ENCODE measurements around the gene CFAP20DC. TPM values are rescaled to one million over a fixed set of nuclear protein-coding genes. Genes with fewer than 3 reads are reported as not detected.

Gene CFAP20DC
- total RNA-seq, 1 experiment from 2014 or later: 2.8 TPM

GRCh38 chr3:58888087-58888486 is 161.7 kb downstream of the CFAP20DC start:
- ChIA-PET CTCF (no interaction called here), POLR2A (no interaction called here)
- DNase-seq: no peak
- H3K9me3 Mint-ChIP-seq (ENCODE audit: unreplicated experiment): no peaks in the 10 kb centered on the region
- Histone ChIP-seq H3K9me3 (no peaks in the 10 kb centered on the region), H3K4me3 (ENCODE audit: low read depth, low read length) (no peak overlapping the region), H3K27me3 (replicated peaks; ENCODE audit: control insufficient read depth, insufficient read depth, low read length) (no peaks in the 10 kb centered on the region), H3K4me1 (no peaks in the 10 kb centered on the region), H3K36me3 (ENCODE audit: control insufficient read depth, insufficient read depth, low read length) (no peaks in the 10 kb centered on the region; the same call in 1 of the 2 replicates)
- no peak for TF ChIP-seq CTCF (IDR thresholded peaks at IDR 0.05; ENCODE audit: insufficient read depth in 1 of 2, low read depth in 1 of 2, low read length in 1 of 2, severe bottlenecking in 1 of 2, unreplicated experiment in 1 of 2)
- no peaks in the 10 kb centered on the region for H3K36me3 Mint-ChIP-seq (ENCODE audit: insufficient read depth, unreplicated experiment)
- no peak overlapping the region for H3K4me3 Mint-ChIP-seq (ENCODE audit: unreplicated experiment)
- H3K27me3 Mint-ChIP-seq (ENCODE audit: insufficient read depth, unreplicated experiment): peaks cover 2% of the 10 kb centered on the region
- no peak overlapping the region for H3K27ac Mint-ChIP-seq (ENCODE audit: unreplicated experiment)
- no TSS peak for BruUV-seq (replicated peaks)
- no peaks in the 10 kb centered on the region for H3K4me1 Mint-ChIP-seq (ENCODE audit: low read depth, unreplicated experiment)
- intact Hi-C loops (cut with micrococcal nuclease; ENCODE audit: unreplicated experiment): no loop called here

DNA sequence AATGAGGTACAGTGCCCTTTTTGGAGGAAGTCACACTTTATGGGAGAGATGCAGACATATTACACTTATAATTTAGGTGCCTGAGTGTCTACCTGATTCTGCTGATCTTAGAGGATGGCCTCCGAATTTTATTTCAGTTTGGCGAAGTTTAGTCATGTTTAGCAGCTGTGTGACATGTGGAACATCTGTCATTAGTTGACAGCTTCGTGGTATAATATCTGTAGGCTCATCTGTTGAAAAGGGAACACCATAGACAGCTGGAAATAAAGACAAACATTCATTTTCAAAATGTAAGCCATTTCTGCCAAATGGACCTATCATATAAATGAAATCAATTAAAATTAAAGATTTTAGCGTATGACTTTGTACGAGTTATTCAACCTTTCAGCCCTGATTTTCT is 165.4 kb downstream of the CFAP20DC start:
- H3K27ac Mint-ChIP-seq (ENCODE audit: unreplicated experiment): no peak overlapping the region
- ChIA-PET POLR2A (no interaction called here), CTCF (no interaction called here)
- H3K27me3 Mint-ChIP-seq (ENCODE audit: insufficient read depth, unreplicated experiment): peaks cover 5% of the 10 kb centered on the region
- Histone ChIP-seq H3K27me3 (replicated peaks; ENCODE audit: control insufficient read depth, insufficient read depth, low read length) (no peaks in the 10 kb centered on the region), H3K36me3 (ENCODE audit: control insufficient read depth, insufficient read depth, low read length) (no peaks in the 10 kb centered on the region; the same call in 1 of the 2 replicates), H3K4me3 (ENCODE audit: low read depth, low read length) (no peak overlapping the region), H3K4me1 (no peaks in the 10 kb centered on the region), H3K9me3 (no peaks in the 10 kb centered on the region)
- H3K9me3 Mint-ChIP-seq (ENCODE audit: unreplicated experiment): no peaks in the 10 kb centered on the region
- no peaks in the 10 kb centered on the region for H3K4me1 Mint-ChIP-seq (ENCODE audit: low read depth, unreplicated experiment)
- H3K4me3 Mint-ChIP-seq (ENCODE audit: unreplicated experiment): no peak overlapping the region
- no peak for TF ChIP-seq CTCF (IDR thresholded peaks at IDR 0.05; ENCODE audit: insufficient read depth in 1 of 2, low read depth in 1 of 2, low read length in 1 of 2, severe bottlenecking in 1 of 2, unreplicated experiment in 1 of 2)
- no TSS peak for BruUV-seq (replicated peaks)
- H3K36me3 Mint-ChIP-seq (ENCODE audit: insufficient read depth, unreplicated experiment): no peaks in the 10 kb centered on the region
- intact Hi-C loops (cut with micrococcal nuclease; ENCODE audit: unreplicated experiment): no loop called here
- no peak for DNase-seq

DNA sequence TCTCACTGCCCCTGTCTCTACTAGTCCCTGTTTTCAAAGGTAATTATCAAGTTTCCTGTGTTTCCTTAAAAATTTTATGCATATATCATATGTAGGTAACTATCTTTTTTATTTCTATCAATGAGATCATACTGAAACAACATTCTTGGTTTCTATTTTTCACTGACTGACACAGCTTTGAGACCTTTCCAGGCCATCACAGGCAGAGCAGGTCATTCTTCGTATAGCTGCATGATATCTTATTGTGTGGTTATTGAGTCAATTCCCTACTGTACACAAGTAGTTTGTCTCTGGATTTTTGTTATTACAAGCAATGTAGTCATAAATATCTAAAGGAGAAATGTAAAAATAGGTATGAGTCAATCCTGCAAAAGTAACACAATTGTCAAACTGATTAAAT is 169.6 kb downstream of the CFAP20DC start:
- no peaks in the 10 kb centered on the region for H3K27me3 ChIP-seq (replicated peaks; ENCODE audit: control insufficient read depth, insufficient read depth, low read length)
- Mint-ChIP-seq H3K27me3 (ENCODE audit: insufficient read depth, unreplicated experiment) (peaks cover 7% of the 10 kb centered on the region), H3K36me3 (ENCODE audit: insufficient read depth, unreplicated experiment) (no peaks in the 10 kb centered on the region), H3K9me3 (ENCODE audit: unreplicated experiment) (no peaks in the 10 kb centered on the region), H3K27ac (ENCODE audit: unreplicated experiment) (no peak overlapping the region), H3K4me1 (ENCODE audit: low read depth, unreplicated experiment) (no peaks in the 10 kb centered on the region), H3K4me3 (ENCODE audit: unreplicated experiment) (no peak overlapping the region)
- no peak for TF ChIP-seq CTCF (IDR thresholded peaks at IDR 0.05; ENCODE audit: insufficient read depth in 1 of 2, low read depth in 1 of 2, low read length in 1 of 2, severe bottlenecking in 1 of 2, unreplicated experiment in 1 of 2)
- POLR2A ChIA-PET: no interaction called here
- no peaks in the 10 kb centered on the region for H3K4me1 ChIP-seq
- H3K9me3 ChIP-seq: no peaks in the 10 kb centered on the region
- CTCF ChIA-PET: no interaction called here
- intact Hi-C loops (cut with micrococcal nuclease; ENCODE audit: unreplicated experiment): no loop called here
- H3K36me3 ChIP-seq (ENCODE audit: control insufficient read depth, insufficient read depth, low read length): no peaks in the 10 kb centered on the region
- no TSS peak for BruUV-seq (replicated peaks)
- DNase-seq: no peak
- H3K4me3 ChIP-seq (ENCODE audit: low read depth, low read length): no peak overlapping the region
